ENCODE measurements around the gene ANTKMT.
A peak's percentile ranks its signal among the peaks of the same experiment; 100 is the strongest.
"Not testable (repeated sequence)": the region's sequence is repeated elsewhere in the genome, so short reads cannot be mapped to it uniquely, and the experiment has no call there.

The ANTKMT gene

GRCh38 chr16:728131-728889, 7.4 kb downstream of the ANTKMT start:
- peak; percentile 84 for DNase-seq (ENCODE audit: low spot score)

- no peak for DNase-seq (ENCODE audit: low spot score)
Observed at GRCh38 chr16:728890-729744, 8.2 kb downstream of the ANTKMT start.

GRCh38 chr16:729768-730665, 9.1 kb downstream of the ANTKMT start:
- DNase-seq (ENCODE audit: low spot score): no peak

GRCh38 chr16:730666-731509, 9.9 kb downstream of the ANTKMT start:
- DNase-seq (ENCODE audit: low spot score): no peak

- DNase-seq (ENCODE audit: low spot score): no peak
Observed at GRCh38 chr16:732332-732731, 11.4 kb downstream of the ANTKMT start.

- no peak for DNase-seq (ENCODE audit: low spot score)
Observed at GRCh38 chr16:732936-733335, 12.0 kb downstream of the ANTKMT start.

GRCh38 chr16:733382-734207, 12.6 kb downstream of the ANTKMT start:
- peak; percentile 85 for DNase-seq (ENCODE audit: low spot score)

- no peak for DNase-seq (ENCODE audit: low spot score)
Observed at GRCh38 chr16:734208-734980, 13.4 kb downstream of the ANTKMT start.

GRCh38 chr16:734981-735881, 14.3 kb downstream of the ANTKMT start:
- no peak for DNase-seq (ENCODE audit: low spot score)

- no peak for DNase-seq (ENCODE audit: low spot score)
Observed at GRCh38 chr16:735982-736453, 15.1 kb downstream of the ANTKMT start.

- DNase-seq (ENCODE audit: low spot score): no peak
Observed at GRCh38 chr16:736936-737481, 16.1 kb downstream of the ANTKMT start.

GRCh38 chr16:739560-740458, 18.9 kb downstream of the ANTKMT start:
- no peak for DNase-seq (ENCODE audit: low spot score)

GRCh38 chr16:740459-740763, 19.5 kb downstream of the ANTKMT start:
- DNase-seq (ENCODE audit: low spot score): no peak

- DNase-seq (ENCODE audit: low spot score): peak; percentile 96
Observed at GRCh38 chr16:740764-741505, 20.0 kb downstream of the ANTKMT start, which contains the start of gene CIAO3. Gene CIAO3 (minus strand): TSS chr16:740997. CDS start chr16:740985, 12 bp downstream.

- no peak for DNase-seq (ENCODE audit: low spot score)
Observed at GRCh38 chr16:741986-742629, 21.2 kb downstream of the ANTKMT start.

- not testable (repeated sequence) for DNase-seq (ENCODE audit: low spot score)
Observed at GRCh38 chr16:742894-743293, 21.9 kb downstream of the ANTKMT start.

Data from iPS-NIHi11 (cell line).